Right atrium auricular region (tissue), 2 donors: ENCODE data around the gene CPT2. TPM values are rescaled to one million over a fixed set of nuclear protein-coding genes. Genes with fewer than 3 reads are reported as not detected.
"Not testable (repeated sequence)": the region's sequence is repeated elsewhere in the genome, so short reads cannot be mapped to it uniquely, and the experiment has no call there.

Source experiments
- DNase-seq: peaks from one replicate; pipeline ENCODE4 v3.0.0-alpha.2; 2019; ENCODE audit warnings: low spot score
- H3K27ac ChIP-seq, 2 donors: fragments of 200-600 bp; sonication (generic); 1 replicate in 1 of 2; 2 replicates in 1 of 2; pipeline ENCODE4 v1.5.1; 2016 to 2019
- H3K27me3 ChIP-seq, 2 donors: fragments of 200-600 bp; sonication (generic); one replicate each; pipeline versions ENCODE4 v1.5.1 to v1.6.0; 2017 to 2019
- H3K36me3 ChIP-seq: fragments of 200-600 bp; sonication (generic); one replicate; pipeline ENCODE4 v1.5.1; 2016
- H3K4me1 ChIP-seq, 2 donors: fragments of 200-600 bp; sonication (generic); one replicate each; pipeline versions ENCODE4 v1.5.1 to v1.6.0; 2017 to 2019
- H3K4me3 ChIP-seq, 2 donors: fragments of 200-600 bp; sonication (generic); 1 replicate in 1 of 2; 2 replicates in 1 of 2; pipeline ENCODE4 v1.5.1; 2017 to 2019; ENCODE audit warnings: mild to moderate bottlenecking in 1 of 2, moderate library complexity in 1 of 2
- H3K9me3 ChIP-seq, 2 donors: fragments of 200-600 bp; sonication (generic); one replicate each; pipeline ENCODE4 v1.5.1; 2019
- total RNA-seq, 2 donors: library from RNA; depleted of rRNA; stranded (reverse); fragments of >200 nt; gene quantifications; one replicate each; pipeline ENCODE4 v1.1.0, GENCODE V29; 2016
- TF ChIP-seq, protein P1 (sequence below), 2 donors: fragments of 200-600 bp; sonication (generic); IDR thresholded peaks; one replicate each; pipeline ENCODE4 v1.5.1; 2019; ENCODE audit warnings: antibody characterized with exemption in 2 of 2

CPT2 gene
- total RNA-seq, 2 donors from 2014 or later = 16.0 to 33.6 TPM

DNA sequence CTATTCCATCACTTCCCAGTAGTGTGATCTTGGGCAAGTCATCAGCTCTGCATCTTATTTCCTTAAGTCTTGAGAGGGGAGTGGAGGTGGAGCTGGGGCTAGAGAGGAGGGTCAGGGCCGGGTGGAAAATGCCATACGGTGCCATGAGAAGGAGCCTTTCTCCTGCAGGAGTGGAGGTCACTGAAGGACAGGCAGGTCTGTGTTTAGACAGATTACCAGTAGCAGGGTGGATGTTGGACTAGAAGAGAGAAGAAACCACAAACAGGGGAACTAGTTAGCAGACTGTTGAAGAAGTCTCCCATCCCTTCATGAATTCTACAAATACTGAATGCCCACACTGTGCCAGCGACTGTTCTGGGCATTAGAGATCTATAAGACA is 13.9 kb upstream of the CPT2 start:
- H3K9me3 ChIP-seq = no peaks in the 10 kb centered on the region
- no peaks in the 10 kb centered on the region for H3K27me3 ChIP-seq
- H3K36me3 ChIP-seq = no peaks in the 10 kb centered on the region
- no peak overlapping the region for H3K4me3 ChIP-seq
- H3K4me1 ChIP-seq = peaks cover 0 to 17% of the 10 kb centered on the region in 2 donors
- TF ChIP-seq, protein P1, sequence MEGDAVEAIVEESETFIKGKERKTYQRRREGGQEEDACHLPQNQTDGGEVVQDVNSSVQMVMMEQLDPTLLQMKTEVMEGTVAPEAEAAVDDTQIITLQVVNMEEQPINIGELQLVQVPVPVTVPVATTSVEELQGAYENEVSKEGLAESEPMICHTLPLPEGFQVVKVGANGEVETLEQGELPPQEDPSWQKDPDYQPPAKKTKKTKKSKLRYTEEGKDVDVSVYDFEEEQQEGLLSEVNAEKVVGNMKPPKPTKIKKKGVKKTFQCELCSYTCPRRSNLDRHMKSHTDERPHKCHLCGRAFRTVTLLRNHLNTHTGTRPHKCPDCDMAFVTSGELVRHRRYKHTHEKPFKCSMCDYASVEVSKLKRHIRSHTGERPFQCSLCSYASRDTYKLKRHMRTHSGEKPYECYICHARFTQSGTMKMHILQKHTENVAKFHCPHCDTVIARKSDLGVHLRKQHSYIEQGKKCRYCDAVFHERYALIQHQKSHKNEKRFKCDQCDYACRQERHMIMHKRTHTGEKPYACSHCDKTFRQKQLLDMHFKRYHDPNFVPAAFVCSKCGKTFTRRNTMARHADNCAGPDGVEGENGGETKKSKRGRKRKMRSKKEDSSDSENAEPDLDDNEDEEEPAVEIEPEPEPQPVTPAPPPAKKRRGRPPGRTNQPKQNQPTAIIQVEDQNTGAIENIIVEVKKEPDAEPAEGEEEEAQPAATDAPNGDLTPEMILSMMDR (IDR thresholded peaks at IDR 0.05) = no peak
- DNase-seq = no peak
- H3K27ac ChIP-seq = peak overlapping the region; percentile 9 to 26

DNA sequence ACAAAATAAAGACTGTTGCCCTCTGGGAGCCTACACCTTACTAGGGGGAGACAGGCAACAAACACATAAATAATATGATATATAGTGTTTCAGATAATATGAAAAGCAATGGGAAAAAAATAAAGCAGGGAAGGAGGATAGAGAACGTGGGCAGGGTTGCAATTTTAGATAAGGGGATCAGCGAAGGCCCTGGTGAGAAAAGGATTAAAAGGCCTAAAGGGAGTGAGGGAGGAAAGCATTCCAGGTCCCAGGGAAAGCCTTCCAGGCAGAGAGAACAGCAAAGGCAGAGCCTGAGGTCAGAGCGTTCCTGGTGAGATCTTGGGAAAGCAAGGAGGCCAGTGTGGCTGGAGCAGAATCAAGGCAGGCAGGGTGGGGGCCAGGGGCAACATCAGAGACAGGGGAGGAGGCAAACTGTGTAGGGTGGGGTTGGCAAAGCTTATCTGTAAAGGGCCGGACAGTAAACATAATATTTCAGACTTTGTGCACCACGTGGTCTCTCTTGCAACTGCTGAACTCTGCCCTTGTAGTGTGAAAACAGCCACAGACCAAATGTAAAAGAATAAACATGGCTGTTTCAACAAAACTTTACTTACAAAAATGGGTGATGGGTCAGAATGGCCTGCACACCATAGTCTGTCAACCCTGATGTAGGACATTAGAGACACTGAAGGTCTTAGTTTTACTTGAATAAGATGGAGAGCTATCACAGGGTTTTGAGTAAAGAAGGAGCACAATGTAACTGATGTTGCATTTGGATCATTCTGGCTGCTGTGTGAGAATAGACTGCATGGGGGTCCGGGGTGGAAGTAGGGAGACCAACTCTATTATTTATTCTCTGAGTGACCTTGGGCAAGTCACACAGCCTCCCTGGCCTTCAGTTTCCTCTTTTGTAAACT is 13.3 kb upstream of the CPT2 start:
- Histone ChIP-seq H3K4me3 (no peak overlapping the region), H3K27me3 (no peaks in the 10 kb centered on the region), H3K27ac (peak overlapping the region; percentile 9 to 26), H3K9me3 (no peaks in the 10 kb centered on the region), H3K4me1 (peaks cover 0 to 17% of the 10 kb centered on the region in 2 donors), H3K36me3 (no peaks in the 10 kb centered on the region)
- DNase-seq = peak; percentile 67
- TF ChIP-seq, protein P1 (IDR thresholded peaks at IDR 0.05) = no peak

DNA sequence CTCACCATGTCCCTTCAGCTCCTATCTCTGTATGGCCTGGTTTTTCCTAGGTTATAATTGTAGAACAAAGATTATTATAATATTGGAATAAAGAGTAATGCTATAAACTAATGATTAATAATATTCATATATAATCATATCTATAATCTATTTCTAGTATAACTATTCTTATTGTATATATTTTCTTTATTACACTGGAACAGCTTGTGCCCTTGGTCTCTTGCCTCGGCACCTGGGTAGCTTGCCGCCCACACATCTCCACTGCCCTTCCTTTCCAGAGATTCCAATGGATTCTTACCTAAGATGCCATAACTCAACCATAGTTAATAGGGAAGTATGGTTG is 10.7 kb upstream of the CPT2 start:
- peaks cover 0 to 17% of the 10 kb centered on the region in 2 donors for H3K4me1 ChIP-seq
- not testable (repeated sequence) for H3K36me3 ChIP-seq, H3K27me3 ChIP-seq, H3K27ac ChIP-seq, H3K9me3 ChIP-seq, DNase-seq, H3K4me3 ChIP-seq
- TF ChIP-seq, protein P1 (IDR thresholded peaks at IDR 0.05) = peak; percentile 10 to 20

DNA sequence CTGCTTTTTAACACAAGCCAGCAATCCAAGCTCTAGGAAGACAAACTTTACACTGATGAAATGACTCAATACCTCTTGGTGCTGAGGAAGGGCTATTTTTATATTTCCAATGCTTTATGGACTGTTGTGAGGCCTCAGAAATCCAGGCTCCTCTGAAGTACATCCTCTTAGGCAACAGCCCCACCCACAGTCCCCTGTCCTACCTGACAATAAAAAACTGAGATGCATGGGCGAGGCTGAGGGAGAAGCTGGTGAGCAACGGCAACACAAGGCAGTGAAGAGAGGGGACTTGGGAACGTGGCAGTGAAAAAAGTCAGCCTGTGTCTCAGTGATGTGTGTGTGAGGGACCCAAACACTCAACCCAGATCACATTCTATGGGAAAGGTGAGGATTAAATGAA is 10.1 kb upstream of the CPT2 start:
- no peak for DNase-seq
- Histone ChIP-seq H3K36me3 (no peaks in the 10 kb centered on the region), H3K4me1 (peaks cover 0 to 17% of the 10 kb centered on the region in 2 donors), H3K27me3 (no peaks in the 10 kb centered on the region), H3K27ac (no peak overlapping the region), H3K4me3 (no peak overlapping the region), H3K9me3 (no peaks in the 10 kb centered on the region)
- TF ChIP-seq, protein P1 (IDR thresholded peaks at IDR 0.05) = no peak

DNA sequence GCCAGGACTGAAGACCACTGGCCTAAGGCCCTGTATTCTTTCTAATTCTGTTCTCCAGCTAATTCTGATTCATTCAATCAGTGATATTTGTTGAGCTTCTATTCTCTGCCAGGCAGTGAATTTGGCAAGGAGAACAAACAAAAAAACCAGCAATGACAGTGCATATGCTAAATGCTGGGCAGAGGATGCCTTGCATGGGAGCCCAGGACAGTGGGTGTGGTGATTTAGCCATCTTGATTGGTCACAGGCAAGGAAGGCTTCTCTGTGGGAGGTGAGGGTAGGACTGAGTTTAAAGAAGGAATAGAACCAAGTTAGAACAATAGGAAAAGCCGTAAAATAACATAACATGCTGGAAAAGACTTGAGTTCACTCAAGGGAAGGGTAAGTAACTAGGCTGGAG is 9.2 kb upstream of the CPT2 start:
- TF ChIP-seq, protein P1 (IDR thresholded peaks at IDR 0.05) = no peak

More for the DNA sequence above, 9.2 kb upstream of the CPT2 start:
- Histone ChIP-seq H3K36me3 (no peaks in the 10 kb centered on the region), H3K4me3 (no peak overlapping the region), H3K4me1 (peaks cover 0 to 10% of the 10 kb centered on the region in 2 donors), H3K27ac (no peak overlapping the region), H3K9me3 (no peaks in the 10 kb centered on the region), H3K27me3 (no peaks in the 10 kb centered on the region)
- no peak for DNase-seq
